T-helper 2 cell treated with Interferon-gamma antibody and Interleukin-4, amounts not matched to agents 5 μg/mL and 100 μg/mL, for 36 hours (primary cell): Measurements from ENCODE around the gene FCER1A.
"Not testable (repeated sequence)": the region's sequence is repeated elsewhere in the genome, so short reads cannot be mapped to it uniquely, and the experiment has no call there.

Source experiments
- DNase-seq: peaks from one replicate; pipeline ENCODE4 v3.0.0; 2021; ENCODE audit warnings: low spot score
- H3K27ac Mint-ChIP-seq: one replicate; pipeline ENCODE4 v1.8.0; 2021; ENCODE audit warnings: mild to moderate bottlenecking, mixed read lengths
- H3K27me3 Mint-ChIP-seq: one replicate; pipeline ENCODE4 v1.8.0; 2021; ENCODE audit warnings: low read depth, mixed read lengths
- H3K36me3 Mint-ChIP-seq: one replicate; pipeline ENCODE4 v1.8.0; 2021; ENCODE audit warnings: low read depth, mixed read lengths
- H3K4me1 Mint-ChIP-seq: one replicate; pipeline ENCODE4 v1.8.0; 2021; ENCODE audit warnings: low read depth, mixed read lengths
- H3K4me3 Mint-ChIP-seq: one replicate; pipeline ENCODE4 v1.8.0; 2022; ENCODE audit warnings: mild to moderate bottlenecking, moderate library complexity, mixed read lengths
- H3K9me3 Mint-ChIP-seq: one replicate; pipeline ENCODE4 v1.8.0; 2021; ENCODE audit warnings: mixed read lengths

FCER1A gene

GRCh38 chr1:159315381-159315780 is 13.2 kb downstream of the FCER1A start:
- Mint-ChIP-seq H3K4me3 (no peak overlapping the region), H3K4me1 (no peaks in the 10 kb centered on the region), H3K36me3 (no peaks in the 10 kb centered on the region), H3K27ac (no peak overlapping the region), H3K27me3 (no peaks in the 10 kb centered on the region), H3K9me3 (no peaks in the 10 kb centered on the region)
- no peak for DNase-seq

- Mint-ChIP-seq H3K27ac (no peak overlapping the region), H3K27me3 (no peaks in the 10 kb centered on the region), H3K36me3 (no peaks in the 10 kb centered on the region), H3K9me3 (peaks cover 4% of the 10 kb centered on the region), H3K4me3 (no peak overlapping the region), H3K4me1 (no peaks in the 10 kb centered on the region)
- no peak for DNase-seq
Observed at GRCh38 chr1:159318784-159319551, 16.8 kb downstream of the FCER1A start.

GRCh38 chr1:159334797-159335196 is 32.7 kb downstream of the FCER1A start:
- Mint-ChIP-seq H3K4me1 (no peaks in the 10 kb centered on the region), H3K36me3 (no peaks in the 10 kb centered on the region), H3K9me3 (peaks cover 4% of the 10 kb centered on the region), H3K27me3 (no peaks in the 10 kb centered on the region), H3K27ac (no peak overlapping the region), H3K4me3 (no peak overlapping the region)
- DNase-seq = no peak

- DNase-seq = no peak
- Mint-ChIP-seq H3K4me3 (no peak overlapping the region), H3K27ac (no peak overlapping the region), H3K4me1 (no peaks in the 10 kb centered on the region), H3K27me3 (no peaks in the 10 kb centered on the region), H3K9me3 (peaks cover 4% of the 10 kb centered on the region), H3K36me3 (no peaks in the 10 kb centered on the region)
Observed at GRCh38 chr1:159338018-159338417, 35.9 kb downstream of the FCER1A start.

- H3K36me3 Mint-ChIP-seq = no peaks in the 10 kb centered on the region
- H3K27me3 Mint-ChIP-seq = no peaks in the 10 kb centered on the region
- H3K27ac Mint-ChIP-seq = no peak overlapping the region
- no peaks in the 10 kb centered on the region for H3K4me1 Mint-ChIP-seq
- no peak for DNase-seq
- H3K4me3 Mint-ChIP-seq = no peak overlapping the region
- H3K9me3 Mint-ChIP-seq = no peaks in the 10 kb centered on the region
Observed at GRCh38 chr1:159339536-159339935, 37.4 kb downstream of the FCER1A start.

GRCh38 chr1:159341736-159342135 is 39.6 kb downstream of the FCER1A start:
- no peak overlapping the region for H3K4me3 Mint-ChIP-seq

GRCh38 chr1:159342761-159343425 is 40.8 kb downstream of the FCER1A start:
- DNase-seq = no peak
- H3K36me3 Mint-ChIP-seq = no peaks in the 10 kb centered on the region

More at GRCh38 chr1:159341736-159342135, 39.6 kb downstream of the FCER1A start:
- no peak overlapping the region for H3K27ac Mint-ChIP-seq
- no peaks in the 10 kb centered on the region for H3K4me1 Mint-ChIP-seq
- no peak for DNase-seq
- H3K9me3 Mint-ChIP-seq = no peaks in the 10 kb centered on the region
- H3K27me3 Mint-ChIP-seq = no peaks in the 10 kb centered on the region
- no peaks in the 10 kb centered on the region for H3K36me3 Mint-ChIP-seq

GRCh38 chr1:159349374-159349773 is 47.2 kb downstream of the FCER1A start:
- H3K27ac Mint-ChIP-seq, DNase-seq, H3K4me3 Mint-ChIP-seq, H3K4me1 Mint-ChIP-seq, H3K27me3 Mint-ChIP-seq, H3K36me3 Mint-ChIP-seq, H3K9me3 Mint-ChIP-seq: not testable (repeated sequence)

More at GRCh38 chr1:159342761-159343425, 40.8 kb downstream of the FCER1A start:
- H3K4me1 Mint-ChIP-seq = no peaks in the 10 kb centered on the region
- no peak overlapping the region for H3K4me3 Mint-ChIP-seq
- no peaks in the 10 kb centered on the region for H3K27me3 Mint-ChIP-seq
- H3K9me3 Mint-ChIP-seq = no peaks in the 10 kb centered on the region
- no peak overlapping the region for H3K27ac Mint-ChIP-seq

GRCh38 chr1:159352436-159352835 is 50.3 kb downstream of the FCER1A start:
- no peak overlapping the region for H3K27ac Mint-ChIP-seq
- H3K9me3 Mint-ChIP-seq = peaks cover 6% of the 10 kb centered on the region
- H3K27me3 Mint-ChIP-seq = no peaks in the 10 kb centered on the region
- H3K4me1 Mint-ChIP-seq = no peaks in the 10 kb centered on the region
- no peak overlapping the region for H3K4me3 Mint-ChIP-seq
- H3K36me3 Mint-ChIP-seq = no peaks in the 10 kb centered on the region
- no peak for DNase-seq
